HG03060 (cell line): ENCODE results near the gene SLC38A8.
A peak's percentile ranks its signal among the peaks of the same experiment; 100 is the strongest.

ENCODE experiments used
- ATAC-seq: cut with Tn5 transposase; IDR thresholded peaks from one replicate; pipeline ENCODE4 v1.9.1; 2021; ENCODE audit warnings: low read depth, moderate number of reproducible peaks; ENCODE audit not compliant: unreplicated experiment

Gene SLC38A8

DNA sequence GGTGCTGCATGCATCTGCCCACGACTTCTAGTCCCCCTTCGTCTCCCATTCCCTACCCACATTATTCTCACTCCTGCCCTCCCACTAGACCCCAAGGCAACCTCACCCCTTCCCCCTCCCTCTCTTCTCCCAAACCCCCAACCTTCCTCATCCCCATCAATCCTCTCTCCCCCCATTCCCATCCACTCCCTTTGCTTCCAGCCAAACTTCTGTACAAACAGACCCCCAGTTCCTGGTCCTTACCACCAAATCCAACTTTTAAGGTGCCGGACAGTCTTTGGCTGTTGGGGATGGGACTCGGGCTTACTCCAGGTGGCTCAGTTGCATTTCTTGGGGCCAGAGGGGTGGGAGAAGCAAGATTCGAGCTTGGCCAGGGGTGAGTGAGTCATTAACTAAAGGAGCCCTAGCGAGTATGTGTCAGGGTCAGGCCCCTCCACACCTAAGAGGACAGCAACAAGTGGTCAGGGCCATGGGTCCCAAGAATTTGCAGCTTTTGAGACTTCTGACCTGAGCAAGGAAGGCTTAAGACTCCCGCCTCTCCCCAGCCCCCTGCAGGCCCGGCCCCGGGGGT, at the start of gene SLC38A8:
Gene SLC38A8, minus strand, starts transcription at position 488 of the 571 bp plus-strand sequence. CDS start 638 bp downstream, outside the sequence.
- no peak for ATAC-seq

GRCh38 chr16:84091460-84091859, 48.9 kb upstream of the SLC38A8 start:
- no peak for ATAC-seq

DNA sequence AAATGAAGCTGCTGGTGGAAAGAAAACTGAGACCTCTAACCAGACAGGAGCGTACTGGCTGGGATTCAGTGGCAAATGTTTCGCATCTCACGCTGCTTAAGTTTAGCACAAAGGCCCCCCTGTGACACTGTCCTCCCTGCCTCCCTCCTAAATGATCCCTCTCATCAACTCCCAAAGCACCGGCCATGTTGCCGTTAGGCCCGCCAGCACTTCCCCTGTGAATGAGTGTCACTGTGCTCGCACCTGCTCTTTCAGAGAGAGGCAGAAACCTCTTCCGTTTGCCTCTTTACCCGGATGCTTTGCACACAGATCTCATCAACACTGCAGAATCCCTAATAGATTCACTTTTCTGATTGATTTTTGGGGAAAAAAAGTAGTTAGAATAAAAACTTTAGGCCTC, 47.6 kb upstream of the SLC38A8 start:
- ATAC-seq: no peak

DNA sequence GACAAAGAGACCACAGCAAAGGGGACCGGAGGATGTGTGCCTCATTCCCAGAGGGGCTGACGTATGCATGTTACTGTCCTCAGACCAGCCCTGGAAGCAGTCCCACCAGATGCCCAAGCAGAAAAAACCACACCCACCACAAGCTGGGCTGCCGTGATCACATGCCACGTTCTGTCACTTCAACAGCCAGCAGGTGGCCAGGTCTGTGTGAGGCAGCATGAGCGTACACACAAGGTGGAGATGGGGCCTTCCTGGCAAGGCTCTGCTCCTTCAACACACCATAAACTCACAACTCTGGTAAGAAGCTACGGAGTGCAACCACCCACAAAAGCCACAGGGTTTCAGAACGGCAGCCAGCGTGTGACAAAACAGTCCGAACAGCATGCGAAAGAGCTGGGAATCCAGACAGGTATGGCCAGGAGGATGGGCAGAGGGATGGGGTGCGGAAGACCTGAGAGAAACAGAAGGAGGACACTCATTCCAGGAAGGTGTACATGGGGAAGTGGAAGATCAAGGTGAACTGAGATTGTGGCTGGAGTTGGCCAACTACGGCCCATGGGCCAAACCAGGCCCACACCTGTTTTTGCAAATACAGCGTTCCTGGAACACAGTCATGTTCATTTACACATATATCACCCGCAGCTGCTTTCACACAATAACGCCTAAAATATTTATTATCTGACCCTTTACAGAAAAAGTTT, 46.2 kb upstream of the SLC38A8 start:
- ATAC-seq: peak; percentile 70

GRCh38 chr16:84087466-84088151, 45.0 kb upstream of the SLC38A8 start:
- ATAC-seq: no peak

- ATAC-seq: no peak
Measured at GRCh38 chr16:84087001-84087400, 44.4 kb upstream of the SLC38A8 start.

- ATAC-seq: no peak
Measured at GRCh38 chr16:84086341-84086740, 43.7 kb upstream of the SLC38A8 start.

- no peak for ATAC-seq
Measured at GRCh38 chr16:84085773-84086172, 43.2 kb upstream of the SLC38A8 start.

DNA sequence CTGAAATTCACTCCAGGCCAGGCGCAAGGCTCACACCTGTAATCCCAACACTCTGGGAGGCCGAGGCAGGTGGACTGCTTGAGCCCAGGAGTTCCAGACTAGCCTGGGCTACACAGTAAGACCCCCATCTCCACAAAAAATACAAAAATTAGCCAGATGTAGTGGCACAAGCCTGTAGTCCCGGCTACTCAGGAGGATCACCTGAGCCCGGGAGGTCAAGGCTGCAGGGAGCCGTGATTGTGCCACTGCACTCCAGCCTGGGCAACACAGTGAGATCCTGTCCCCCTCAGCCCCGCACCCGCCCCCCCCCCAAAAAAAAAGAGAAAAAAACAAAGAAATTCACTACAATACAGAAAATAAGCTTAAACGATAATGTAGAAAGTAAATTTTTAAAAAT, 42.7 kb upstream of the SLC38A8 start:
- ATAC-seq: no peak

DNA sequence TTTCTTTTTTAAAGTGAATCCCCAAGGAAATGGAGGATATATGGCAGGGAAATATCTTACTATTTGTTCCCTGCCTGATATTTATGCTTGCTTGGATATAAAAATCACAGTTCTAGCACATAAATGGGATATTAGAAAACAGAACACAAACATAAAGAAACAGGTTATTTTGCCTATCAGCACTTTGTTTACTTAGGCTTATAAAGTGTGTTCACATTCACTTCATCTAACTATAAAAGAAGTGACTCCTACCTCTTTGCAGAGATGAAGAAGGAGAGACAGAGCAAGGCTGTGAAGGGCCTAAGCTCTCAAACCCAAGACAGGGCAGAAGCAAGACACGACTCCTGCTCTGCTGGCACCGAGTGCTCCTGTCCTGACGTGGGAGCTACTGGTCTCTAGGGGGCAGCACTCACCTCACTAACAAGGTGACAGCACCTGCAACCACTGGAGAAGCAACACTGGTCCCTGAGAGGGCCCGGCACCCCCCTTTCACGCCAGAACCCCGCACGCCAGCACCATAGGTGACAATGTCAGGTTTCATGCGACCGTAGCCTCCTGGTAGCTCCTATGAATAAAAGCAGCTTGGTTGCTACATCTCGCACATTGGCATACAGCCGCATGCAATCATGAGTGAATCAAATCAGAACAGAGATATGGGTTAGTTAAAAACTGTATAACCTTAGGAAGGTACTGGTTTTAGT, 42.1 kb upstream of the SLC38A8 start:
- ATAC-seq: no peak

- ATAC-seq: no peak
Measured at GRCh38 chr16:84082835-84083569, 40.4 kb upstream of the SLC38A8 start.

- ATAC-seq: no peak
Measured at GRCh38 chr16:84082110-84082509, 39.5 kb upstream of the SLC38A8 start.

DNA sequence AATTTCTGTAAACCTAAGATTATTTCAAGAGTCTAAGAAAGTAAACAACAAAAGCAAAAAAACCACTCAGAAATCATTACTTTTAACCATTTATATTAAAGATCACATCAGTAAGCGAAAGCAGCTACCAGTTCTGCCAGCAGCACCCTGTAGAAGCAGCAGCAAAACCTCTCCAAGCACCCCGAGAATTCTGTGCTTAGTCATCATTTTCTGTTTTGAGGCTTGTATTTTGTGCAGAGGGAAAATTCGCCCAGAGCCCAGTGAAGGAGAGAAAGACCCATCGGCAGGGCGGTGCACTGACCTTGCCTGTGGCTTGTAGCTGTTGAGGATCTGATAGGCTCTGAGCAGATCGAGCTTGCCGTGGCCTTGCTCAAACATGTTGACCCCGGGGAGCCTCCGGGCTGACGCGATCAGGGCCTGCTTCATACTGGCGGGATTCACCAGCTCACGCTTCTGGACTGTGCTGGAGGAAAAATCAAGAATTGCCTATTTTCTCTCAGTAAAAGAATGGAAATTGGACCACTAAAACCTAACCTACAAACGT, 38.9 kb upstream of the SLC38A8 start:
- no peak for ATAC-seq

DNA sequence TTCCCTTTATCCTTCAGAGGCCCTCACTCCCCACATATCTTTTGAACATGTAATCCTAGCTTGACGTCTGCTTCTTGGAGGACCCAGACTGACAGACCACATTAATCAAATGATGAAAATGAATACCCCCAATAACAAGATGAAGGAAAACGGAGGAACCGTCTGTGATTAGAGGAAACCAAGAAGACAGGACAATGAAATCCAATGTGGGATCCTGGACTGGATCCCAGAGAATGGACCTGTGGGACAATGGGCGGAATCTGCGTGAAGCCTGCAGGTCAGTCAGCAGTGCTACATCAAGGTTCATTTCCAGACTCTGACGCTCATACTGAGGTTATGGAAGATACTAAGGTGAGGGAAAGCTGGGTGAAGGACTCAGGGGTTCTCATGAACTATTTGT, 38.2 kb upstream of the SLC38A8 start:
- no peak for ATAC-seq

GRCh38 chr16:84080378-84080777, 37.8 kb upstream of the SLC38A8 start:
- no peak for ATAC-seq

- ATAC-seq: no peak
Measured at GRCh38 chr16:84079664-84080063, 37.1 kb upstream of the SLC38A8 start.

- ATAC-seq: no peak
Measured at GRCh38 chr16:84075376-84075775, 32.8 kb upstream of the SLC38A8 start.

- ATAC-seq: no peak
Measured at GRCh38 chr16:84074721-84075120, 32.1 kb upstream of the SLC38A8 start.

DNA sequence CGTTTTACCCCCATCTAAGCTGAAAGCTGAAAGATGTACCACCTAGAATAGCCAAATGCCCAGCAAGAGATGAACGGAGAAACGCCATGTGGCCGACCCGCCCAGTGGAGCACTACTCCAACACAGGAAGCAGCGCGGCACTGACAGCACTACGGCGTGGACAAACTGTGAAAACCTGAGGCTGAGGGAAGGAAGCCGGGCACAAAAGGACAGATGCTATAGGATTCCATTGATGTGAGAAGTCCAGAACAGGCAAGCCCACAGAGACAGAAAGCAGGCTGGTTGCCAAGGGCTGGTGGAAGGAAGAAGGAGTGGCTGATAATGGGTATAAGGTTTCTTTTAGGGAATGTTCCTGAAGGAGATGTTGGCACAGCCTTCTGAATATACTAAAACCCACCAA, 29.4 kb upstream of the SLC38A8 start:
- no peak for ATAC-seq

DNA sequence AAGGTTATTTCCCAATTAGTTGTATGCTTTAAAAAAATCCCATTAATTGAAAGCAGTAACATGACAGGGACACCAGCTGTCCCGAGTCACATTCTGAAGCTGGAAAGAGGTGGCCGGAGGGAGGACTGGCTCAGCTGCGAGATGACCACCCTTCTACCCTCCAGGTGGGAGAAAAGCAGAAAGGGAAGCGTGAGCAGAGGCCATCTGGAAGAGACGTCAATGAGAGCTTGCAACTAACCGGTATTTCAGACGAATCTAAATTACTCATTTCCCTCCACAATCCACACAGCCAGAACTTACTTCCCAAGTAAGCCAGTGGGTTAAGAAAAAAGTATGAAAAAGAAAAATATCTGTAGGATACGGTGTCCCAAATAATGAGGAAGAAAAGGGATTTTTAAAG, 28.5 kb upstream of the SLC38A8 start:
- ATAC-seq: no peak
